Activated CD8-positive, alpha-beta memory T cell treated with anti-CD3 and anti-CD28 coated beads, Interleukin-2, amount 50 U/mL, for 48 hours (primary cell): Measurements from ENCODE around the gene PSMD13.

ENCODE experiments used
- DNase-seq: peaks from one replicate; pipeline ENCODE4 v3.0.0-alpha.2; 2020

PSMD13 gene

DNA sequence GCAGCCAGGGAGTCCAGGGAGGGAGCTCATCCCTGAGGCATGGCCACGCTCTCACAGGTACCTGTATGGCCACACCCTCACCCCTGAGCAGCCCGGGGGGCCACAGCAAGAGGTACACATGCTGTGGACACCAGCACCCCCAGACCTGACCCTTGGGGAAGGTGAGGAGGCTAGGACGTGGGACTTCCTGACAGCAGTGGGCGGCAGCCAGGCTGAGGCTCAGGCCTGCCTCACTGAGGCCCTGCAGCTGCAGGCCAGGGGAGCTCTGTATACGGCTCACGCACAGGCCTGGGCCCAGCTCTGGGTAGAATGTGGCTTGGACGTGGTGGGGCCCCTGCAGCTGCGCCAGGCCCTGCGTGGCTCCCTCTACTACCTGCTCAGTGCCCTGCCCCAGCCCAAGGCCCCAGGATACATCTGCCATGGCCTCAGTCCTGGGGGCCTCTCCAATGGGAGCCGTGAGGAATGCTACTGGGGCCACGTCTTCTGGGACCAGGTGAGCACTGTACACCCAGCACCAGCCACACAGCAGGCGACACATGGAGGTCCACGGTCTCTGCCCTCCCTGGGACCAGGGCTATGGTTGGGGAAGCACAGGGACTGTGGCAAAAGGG is 54.0 kb downstream of the PSMD13 start:
- no peak for DNase-seq

DNA sequence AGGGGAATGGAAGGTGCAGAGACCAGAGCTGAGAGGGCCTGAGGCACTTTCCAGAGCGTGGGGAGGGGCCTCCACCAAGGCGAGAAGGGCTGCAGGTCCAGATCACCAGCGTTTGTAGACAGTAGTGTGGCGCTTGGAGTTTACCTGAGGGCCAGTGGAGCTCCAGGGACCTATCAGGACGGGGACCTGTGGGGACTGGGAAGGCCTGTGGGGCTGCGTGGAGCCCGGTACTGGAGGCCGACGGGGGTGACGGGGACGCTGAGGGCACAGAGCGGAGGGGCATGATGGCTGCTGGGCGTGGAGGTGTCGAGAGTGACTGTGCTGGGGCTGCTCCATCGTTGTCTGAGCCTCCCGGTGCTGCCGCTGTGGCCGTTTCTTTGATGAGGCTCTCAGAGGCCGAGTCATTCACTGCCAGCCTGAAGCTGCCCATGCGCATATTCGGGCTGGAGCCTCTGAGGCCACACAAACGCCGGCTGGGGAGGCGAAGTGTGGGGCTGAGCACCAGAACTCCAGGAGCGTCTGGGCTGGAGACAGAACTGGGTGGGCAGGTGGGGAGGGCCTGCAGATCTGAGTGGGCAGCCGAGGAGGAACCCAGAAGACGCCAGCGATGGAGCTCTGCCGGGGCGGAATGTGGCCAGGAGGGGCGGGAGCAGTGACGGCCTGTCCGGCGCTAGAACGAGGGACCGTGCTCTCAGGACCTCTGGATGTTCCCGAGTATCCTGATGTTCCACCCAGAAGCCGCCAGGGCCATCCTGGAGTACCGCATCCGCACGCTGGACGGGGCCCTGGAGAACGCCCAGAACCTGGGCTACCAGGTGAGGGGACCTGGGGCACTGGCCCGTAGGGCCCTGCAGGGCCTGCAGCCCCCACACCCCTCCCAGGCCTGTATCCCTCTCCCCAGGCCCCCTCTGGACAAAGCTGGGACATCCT is 54.8 kb downstream of the PSMD13 start:
- no peak for DNase-seq

DNA sequence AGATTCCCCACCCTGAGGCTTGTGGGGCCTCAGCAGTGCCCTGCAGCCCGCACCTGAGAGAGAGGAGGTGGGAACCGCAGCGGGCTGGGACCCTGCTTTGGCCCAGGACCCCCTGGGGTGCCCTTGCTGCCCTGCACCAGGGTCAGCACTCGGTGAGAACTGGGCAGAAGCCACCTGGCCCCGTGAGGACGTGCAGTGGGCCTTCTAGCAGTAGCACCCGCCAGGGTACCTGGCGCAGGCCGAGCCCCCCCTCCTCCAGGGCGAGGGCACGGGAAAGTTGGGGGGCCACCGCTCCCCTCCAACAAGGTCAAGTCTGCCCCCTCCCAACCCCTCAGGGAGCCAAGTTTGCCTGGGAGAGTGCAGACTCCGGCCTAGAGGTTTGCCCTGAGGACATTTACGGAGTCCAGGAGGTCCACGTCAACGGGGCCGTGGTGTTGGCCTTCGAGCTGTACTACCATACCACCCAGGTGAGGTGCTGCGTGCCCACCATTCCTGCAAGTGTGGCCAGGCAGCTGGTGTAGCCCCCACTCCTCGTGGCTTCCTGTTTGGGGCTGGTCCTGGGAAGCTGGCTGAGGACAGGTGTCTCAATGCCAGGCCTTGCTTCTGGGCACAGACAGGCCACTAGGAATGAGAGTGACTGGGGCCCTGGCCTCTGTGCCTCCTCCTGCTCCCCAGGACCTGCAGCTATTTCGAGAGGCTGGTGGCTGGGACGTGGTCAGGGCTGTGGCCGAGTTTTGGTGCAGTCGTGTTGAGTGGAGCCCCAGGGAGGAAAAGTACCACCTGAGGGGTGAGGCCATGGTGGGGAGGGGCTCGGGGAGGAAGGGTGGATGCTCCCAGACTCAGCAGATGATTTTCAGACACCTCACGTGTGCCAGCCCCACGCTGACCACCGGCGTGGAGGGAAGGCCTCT is 55.7 kb downstream of the PSMD13 start:
- no peak for DNase-seq

DNA sequence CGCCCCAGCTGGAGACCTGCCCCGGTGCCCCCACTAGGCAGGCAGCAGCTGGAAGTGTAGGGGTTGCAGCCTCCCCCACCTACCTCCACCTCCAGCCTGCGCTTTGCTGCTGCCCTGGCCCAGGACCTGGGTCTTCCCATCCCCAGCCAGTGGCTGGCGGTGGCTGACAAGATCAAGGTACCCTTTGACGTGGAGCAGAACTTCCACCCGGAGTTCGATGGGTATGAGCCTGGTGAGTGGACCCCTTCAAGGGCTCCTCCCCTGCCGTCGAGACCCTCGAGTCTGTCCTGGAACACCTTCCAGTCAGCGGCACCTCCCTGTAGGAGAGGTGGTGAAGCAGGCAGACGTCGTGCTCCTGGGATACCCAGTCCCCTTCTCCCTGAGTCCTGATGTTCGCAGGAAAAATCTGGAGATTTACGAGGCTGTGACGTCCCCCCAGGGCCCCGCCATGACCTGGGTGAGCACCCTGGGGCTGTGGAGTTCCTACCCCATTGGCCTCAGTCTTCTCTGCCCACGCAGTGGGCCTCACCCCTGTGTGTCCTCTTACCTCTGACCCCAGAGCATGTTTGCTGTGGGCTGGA is 56.6 kb downstream of the PSMD13 start:
- DNase-seq, result no peak

DNA sequence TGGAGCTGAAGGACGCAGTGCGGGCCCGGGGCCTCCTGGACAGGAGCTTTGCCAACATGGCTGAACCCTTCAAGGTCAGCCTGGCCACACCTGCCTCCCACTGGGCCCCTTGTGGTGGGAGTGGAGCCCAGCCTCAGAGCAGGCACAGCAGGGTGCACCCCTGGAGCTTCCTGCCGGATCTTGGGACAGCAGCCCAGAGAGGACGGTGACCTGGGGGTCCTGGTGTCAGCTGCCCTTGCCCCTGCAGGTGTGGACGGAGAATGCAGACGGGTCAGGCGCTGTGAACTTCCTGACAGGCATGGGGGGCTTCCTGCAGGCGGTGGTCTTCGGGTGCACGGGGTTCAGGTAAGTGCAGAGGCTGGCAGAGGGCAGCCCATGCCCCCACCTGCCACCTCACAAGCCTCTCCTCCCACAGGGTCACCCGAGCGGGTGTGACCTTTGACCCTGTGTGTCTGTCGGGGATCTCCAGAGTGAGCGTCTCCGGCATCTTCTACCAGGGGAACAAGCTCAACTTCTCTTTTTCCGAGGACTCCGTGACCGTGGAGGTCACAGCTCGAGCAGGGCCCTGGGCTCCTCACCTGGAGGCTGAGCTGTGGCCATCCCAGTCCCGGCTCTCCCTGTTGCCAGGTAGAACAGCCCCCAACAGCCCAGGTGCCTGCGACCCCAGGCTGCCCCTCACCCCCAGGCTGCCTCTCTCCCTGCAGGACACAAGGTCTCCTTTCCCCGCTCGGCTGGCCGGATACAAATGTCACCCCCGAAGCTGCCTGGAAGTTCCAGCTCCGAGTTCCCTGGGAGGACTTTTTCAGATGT is 57.3 kb downstream of the PSMD13 start:
- no peak for DNase-seq

- DNase-seq, result no peak
These were observed 58.0 kb downstream of the PSMD13 start for GRCh38 chr11:294780-295179.

GRCh38 chr11:295351-296170 is 58.8 kb downstream of the PSMD13 start:
- no peak for DNase-seq

DNA sequence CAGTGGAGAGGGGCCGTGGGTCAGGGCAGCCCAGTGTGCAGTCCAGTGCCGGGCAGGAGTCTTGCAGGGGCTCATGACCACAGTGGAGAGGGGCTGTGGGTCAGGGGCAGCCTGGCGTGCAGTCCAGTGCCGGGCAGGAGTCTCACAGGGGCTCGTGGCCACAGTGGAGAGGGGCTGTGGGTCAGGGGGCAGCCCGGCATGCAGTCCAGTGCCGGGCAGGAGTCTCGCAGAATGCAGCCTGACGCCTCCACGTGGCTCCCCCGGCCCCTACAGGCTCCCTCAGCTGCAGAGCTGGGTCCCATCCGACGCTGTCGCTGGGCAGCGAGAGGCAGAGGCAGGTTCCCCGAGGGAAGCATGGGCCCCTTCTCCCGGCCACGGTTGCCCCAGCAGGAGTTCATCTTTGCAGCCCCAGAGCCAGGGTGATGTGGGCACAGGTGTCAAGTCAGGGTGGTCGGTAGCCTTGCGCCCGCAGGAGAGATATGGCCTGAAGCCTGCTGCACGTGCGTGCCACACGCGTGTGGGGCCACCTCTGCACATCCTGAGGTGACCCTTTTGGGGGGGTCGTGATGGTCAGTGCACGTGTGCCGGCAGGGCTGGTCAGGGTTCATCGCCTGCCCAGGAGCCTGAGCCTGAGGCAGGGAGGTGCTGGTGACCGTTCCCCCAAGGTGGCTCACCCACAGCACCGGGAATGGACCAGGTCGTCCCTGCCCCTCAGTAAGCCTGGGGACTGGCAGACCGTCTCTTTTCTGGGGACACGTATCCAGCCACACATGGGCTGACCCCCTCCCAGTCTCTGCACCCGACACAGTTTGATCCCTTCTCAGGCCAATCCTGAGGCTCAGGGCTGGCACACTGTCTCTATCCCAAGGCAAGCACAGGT is 59.6 kb downstream of the PSMD13 start:
- no peak for DNase-seq

DNA sequence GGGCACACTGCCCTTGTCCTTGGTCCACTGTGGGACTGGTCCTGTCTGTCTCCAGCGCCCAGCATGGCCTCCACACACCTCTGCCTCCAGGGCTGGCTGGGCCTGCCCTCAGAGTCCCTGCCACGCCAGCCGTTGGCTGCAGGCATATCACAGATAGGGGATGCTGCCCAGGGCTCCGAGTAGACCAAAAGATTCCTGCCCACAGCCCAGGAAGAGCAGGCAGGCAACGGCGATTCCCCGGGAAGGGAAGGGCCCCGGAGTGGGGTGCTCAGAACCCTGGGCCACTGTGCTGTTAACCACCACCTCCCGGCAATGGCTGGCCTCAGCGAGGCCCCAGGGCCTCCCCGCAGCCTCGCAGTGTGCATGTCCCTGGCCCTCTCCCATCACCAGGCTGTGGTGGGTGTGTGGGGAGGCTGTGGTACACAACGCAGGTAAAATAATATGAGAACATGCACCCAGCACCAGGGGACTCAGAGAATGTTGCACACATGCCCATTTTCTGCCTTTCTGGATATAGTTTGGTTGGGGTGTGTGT is 60.3 kb downstream of the PSMD13 start:
- no peak for DNase-seq

GRCh38 chr11:297586-298405 is 61.0 kb downstream of the PSMD13 start:
- DNase-seq, result peak; percentile 75

DNA sequence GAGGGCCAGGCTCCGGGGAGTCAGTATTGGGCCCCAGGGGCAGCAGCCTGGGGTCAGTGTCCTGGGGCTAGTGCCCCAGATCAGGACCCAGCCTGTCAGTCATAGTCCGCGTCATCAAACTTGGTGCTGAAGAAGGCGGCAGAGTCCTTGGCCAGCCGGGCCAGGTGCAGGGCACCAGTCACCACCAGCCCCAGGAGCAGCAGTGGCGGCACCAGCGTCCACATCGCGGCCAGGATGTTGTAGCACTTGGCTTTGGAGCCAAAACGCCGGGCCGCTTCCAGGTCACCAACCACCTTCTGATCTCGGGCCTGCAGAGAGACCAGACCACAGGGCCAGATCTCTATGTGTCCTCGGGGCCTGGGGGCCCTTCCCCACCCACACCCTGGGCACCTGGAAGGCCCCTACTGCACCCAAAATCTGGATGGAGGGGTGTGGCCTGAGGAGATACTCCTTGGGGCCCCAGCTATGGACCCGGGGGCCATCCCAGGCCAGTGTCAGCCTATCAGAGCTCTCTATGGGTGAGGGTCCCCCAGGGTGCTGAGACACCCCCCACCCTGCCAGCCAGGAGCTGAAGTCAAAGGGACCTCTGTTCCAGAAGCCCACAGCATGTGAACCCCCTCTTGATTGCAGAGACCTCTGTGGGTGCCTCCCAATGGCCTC is 61.8 kb downstream of the PSMD13 start:
- no peak for DNase-seq

DNA sequence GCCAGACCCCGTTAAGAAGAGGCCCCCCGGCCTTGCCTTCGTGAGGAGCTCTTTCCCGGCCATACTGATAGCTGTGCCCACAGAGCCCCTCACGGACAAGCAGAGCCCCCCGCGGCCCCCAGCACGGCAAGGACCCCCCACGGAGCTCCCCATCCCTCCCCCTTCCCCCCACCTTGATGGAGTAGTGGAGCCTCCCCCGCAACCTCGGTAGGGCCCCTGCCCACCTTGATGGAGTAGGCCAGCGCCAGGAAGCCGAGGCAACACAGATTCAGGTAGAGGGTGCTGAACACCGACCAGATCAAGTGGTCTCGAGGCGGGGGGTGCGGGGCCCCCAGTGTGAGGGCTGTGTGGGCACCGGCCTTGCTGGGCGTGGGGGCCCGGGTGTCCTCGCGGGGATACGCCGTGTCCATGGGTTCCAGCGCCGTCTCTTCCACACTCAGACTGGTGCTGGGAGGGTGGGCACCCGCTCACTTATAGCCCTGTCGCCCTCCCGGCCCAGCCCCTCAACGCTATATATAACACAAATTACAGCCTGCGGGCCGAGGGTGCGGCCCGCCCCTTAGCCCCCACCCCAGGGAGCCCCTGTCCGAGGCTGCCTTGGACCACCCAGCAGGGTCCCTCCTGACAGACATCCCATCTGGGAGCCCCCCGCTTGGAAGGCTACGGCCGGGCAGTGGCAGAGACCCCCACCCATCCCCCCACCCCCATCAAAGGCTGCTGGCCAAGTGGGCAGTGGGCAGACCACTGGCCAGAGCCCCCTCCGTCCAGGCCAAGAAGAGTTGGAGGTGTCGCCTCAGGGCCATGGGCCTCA is 62.5 kb downstream of the PSMD13 start, which contains the start of gene IFITM5:
Gene IFITM5, minus strand, starts transcription at position 446 of the 811 bp plus-strand sequence. Its CDS starts 36 bp downstream, at position 410.
- no peak for DNase-seq

DNA sequence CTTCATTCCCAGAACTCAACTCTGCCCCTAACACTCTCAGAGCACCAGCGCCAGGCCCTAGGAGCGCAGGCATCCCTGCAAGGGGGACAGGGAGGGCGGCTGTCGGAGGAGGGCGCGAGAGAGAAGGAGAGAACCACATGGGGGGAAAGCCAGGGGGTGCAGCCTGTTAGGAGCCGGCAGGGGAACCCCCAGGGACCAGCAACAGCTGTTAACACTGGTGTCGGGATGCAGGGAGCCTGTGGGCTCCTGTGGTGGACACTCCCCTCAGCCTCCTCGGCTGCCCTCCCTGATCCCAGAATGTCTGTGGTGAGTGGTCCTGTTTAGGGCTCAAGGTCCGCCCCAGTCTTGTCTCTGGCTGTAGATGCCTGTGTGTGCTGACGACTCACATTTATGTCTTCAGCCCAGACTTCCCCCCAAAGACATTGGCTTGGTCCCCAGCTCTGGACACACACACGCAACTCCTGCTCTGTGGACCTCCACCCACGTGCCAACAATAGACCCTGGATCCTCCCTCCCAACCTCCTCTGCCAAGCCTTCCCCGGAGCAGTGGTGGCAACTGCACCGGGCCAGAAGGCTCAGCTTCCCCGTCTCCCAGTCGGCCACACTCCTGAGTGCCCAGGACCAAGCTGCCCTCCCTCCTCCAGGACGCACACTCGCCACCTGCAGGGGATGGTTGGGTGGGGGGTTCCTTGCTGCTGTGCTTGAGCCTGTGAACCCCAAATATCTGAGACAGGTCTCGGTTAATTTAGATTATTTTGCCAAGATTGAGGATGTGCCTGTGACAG is 63.4 kb downstream of the PSMD13 start:
- DNase-seq, result peak; percentile 74
